ENCODE data around the gene CSPG5. TPM values are rescaled to one million over a fixed set of nuclear protein-coding genes. Genes with fewer than 3 reads are reported as not detected.

Gene CSPG5
- total and polyA plus RNA-seq, 12 donors: 0.07 to 0.79 (median 0.28) TPM; not detected in 1

DNA sequence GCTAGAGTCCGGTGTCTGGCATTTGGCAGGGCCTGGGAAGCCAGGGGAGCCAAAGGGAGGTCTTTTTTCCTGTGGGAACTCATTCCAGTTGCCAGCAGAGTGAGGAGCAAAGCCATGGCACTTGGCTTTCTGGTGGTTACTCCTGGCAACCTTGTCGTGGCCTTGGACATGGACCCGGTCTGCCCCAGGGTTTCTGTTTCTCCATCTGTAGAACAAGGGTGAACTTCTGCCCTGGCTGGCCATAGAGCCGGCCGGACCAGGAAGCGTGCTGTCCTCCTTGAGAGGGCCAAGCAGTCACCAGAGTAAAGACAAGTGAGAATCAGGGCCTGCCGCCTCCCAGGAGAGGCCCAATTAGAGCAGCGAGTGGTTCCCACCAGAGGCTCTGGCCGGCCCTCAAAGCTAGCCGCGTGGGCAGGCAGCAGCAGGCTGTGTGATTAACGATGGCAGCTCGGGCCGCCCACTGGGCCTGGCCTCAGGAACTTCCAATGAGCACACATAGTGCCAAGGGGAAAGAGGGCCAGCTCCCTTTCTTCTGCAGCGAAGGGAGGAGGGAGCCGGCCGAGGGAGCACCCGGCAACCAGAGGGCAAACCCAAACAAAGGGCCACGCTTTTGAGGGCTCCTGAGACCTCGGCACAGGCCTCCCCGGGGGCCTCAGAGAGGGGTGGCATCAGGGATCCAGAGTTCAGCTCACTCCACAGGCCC is 36.0 kb downstream of the CSPG5 start:
- H3K27ac ChIP-seq: no peak overlapping the region
- DNase-seq (no peak), ATAC-seq (no peak)
- no peaks in the 10 kb centered on the region for H3K27me3 ChIP-seq
- WGBS, 2 donors: 68 to 70% methylated on average over 21 of the region's 21 CpGs
- H3K9me3 ChIP-seq: no peaks in the 10 kb centered on the region
- no peak overlapping the region for H3K4me3 ChIP-seq
- no peaks in the 10 kb centered on the region for H3K4me1 ChIP-seq
- TF ChIP-seq, protein P1, sequence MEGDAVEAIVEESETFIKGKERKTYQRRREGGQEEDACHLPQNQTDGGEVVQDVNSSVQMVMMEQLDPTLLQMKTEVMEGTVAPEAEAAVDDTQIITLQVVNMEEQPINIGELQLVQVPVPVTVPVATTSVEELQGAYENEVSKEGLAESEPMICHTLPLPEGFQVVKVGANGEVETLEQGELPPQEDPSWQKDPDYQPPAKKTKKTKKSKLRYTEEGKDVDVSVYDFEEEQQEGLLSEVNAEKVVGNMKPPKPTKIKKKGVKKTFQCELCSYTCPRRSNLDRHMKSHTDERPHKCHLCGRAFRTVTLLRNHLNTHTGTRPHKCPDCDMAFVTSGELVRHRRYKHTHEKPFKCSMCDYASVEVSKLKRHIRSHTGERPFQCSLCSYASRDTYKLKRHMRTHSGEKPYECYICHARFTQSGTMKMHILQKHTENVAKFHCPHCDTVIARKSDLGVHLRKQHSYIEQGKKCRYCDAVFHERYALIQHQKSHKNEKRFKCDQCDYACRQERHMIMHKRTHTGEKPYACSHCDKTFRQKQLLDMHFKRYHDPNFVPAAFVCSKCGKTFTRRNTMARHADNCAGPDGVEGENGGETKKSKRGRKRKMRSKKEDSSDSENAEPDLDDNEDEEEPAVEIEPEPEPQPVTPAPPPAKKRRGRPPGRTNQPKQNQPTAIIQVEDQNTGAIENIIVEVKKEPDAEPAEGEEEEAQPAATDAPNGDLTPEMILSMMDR (IDR thresholded peaks at IDR 0.05): no peak
- intact Hi-C loops (cut with DNase I): no loop called here
- H3K36me3 ChIP-seq: no peaks in the 10 kb centered on the region

DNA sequence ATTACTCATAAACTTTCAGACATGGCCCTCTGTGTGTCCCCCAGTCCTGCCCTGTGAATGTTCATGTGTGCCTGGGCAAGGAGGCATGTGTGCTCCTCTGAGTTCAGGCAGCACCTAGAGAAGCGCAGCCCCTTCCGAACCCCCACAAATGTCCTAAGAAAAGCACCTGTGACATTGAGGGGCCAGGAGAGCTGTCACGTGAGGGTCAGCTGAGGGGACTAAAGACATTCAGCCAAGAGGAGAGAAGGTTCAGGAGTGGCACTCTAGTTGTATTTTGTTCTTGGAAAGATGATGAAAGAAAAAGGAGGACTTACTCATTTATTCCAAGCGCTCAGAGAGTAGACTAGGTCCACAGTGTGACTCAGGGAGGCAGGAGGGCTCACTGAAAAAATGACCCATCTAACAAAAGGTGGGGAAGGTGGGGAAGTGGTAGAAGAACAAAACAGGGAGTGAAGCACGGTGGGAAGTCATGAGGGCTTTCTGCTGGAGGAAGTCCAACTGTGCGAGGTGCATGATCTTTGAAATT is 37.0 kb downstream of the CSPG5 start:
- Histone ChIP-seq H3K27ac (no peak overlapping the region), H3K36me3 (no peaks in the 10 kb centered on the region), H3K9me3 (no peaks in the 10 kb centered on the region), H3K4me1 (no peaks in the 10 kb centered on the region), H3K4me3 (no peak overlapping the region), H3K27me3 (no peaks in the 10 kb centered on the region)
- intact Hi-C loops (cut with DNase I): no loop called here
- ATAC-seq (no peak), DNase-seq (no peak)
- 68 to 71% methylated on average over 6 of the region's 6 CpGs for WGBS, 2 donors
- TF ChIP-seq, protein P1 (IDR thresholded peaks at IDR 0.05): no peak

- DNase-seq (no peak), ATAC-seq (no peak)
- H3K4me1 ChIP-seq: no peaks in the 10 kb centered on the region
- TF ChIP-seq, protein P1 (IDR thresholded peaks at IDR 0.05): no peak
- H3K9me3 ChIP-seq: no peaks in the 10 kb centered on the region
- H3K4me3 ChIP-seq: no peak overlapping the region
- no peak overlapping the region for H3K27ac ChIP-seq
- H3K36me3 ChIP-seq: no peaks in the 10 kb centered on the region
- WGBS, 2 donors: 92 to 94% methylated on average over 4 of the region's 4 CpGs
- no peaks in the 10 kb centered on the region for H3K27me3 ChIP-seq
- intact Hi-C loops (cut with DNase I): no loop called here
Observed at GRCh38 chr3:47540281-47540680, 38.4 kb downstream of the CSPG5 start.

DNA sequence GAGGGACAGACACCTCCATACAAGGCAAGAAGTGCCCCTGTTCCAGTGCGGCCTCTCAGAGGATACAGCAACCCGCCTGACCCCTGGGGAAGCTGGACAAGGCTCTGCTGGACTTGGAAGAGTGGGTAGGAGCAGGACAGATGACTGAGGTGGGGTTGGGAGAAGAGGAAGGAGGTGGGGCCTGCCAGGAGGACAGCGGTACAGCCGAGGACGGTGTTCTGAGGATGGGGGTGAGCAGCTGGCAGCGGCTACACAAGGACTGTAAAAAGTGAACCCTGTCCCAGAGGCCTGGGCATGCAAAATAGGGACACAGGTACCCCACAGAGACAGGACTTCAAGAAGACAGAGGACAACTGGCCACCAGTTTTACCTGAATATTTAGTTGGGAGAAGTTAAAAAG is 41.7 kb downstream of the CSPG5 start:
- 77 to 83% methylated on average over 6 of the region's 6 CpGs for WGBS, 2 donors
- DNase-seq (no peak), ATAC-seq (no peak)
- TF ChIP-seq, protein P1 (IDR thresholded peaks at IDR 0.05): no peak
- Histone ChIP-seq H3K36me3 (no peaks in the 10 kb centered on the region), H3K9me3 (no peaks in the 10 kb centered on the region), H3K4me1 (no peaks in the 10 kb centered on the region), H3K4me3 (no peak overlapping the region), H3K27ac (no peak overlapping the region), H3K27me3 (peaks cover 0 to 3% (median 0%) of the 10 kb centered on the region in 7 donors)
- intact Hi-C loops (cut with DNase I): no loop called here

All from heart right ventricle (tissue), 16 donors.